ENCODE results near the gene PPM1L. TPM values are rescaled to one million over a fixed set of nuclear protein-coding genes. Genes with fewer than 3 reads are reported as not detected.
A peak's percentile ranks its signal among the peaks of the same experiment; 100 is the strongest.

The PPM1L gene
- total and polyA plus RNA-seq, 2 of the 13 experiments (the other 11 are each of a cell fraction or from before 2014, with no cell fraction given) = 0.22 to 1.4 TPM

DNA sequence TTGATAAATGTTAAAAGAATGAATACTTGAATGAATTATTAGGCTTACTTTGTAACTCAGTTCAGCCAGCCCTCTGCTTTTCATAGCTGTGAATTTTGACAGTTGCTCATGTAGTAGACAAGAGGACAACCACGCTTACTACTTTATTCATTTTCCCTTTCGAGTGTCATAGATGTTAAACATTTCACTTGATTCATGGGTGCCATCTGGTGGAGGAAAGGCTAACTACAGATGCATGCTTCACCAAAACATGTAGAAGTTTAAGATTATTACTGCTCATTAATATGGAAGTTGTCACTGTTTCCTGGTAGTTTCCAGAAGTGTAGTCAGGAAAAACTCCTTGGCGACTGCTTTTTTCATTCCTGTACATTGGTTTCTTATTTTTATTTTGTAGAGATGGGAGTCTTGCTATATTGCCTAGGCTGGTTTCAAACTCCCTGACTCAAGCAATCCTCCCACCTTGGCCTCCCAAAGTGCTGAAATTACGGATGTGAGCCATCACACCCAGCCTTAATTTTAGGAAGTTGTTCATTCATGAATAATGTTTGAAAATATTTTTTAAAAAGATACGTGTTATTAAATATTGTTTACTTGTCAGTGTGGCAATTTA, 186.0 kb downstream of the PPM1L start (continued):
- TF ChIP-seq ATF7 (IDR thresholded peaks at IDR 0.05) (no peak), ATF7 (CRISPR knock-in tag; IDR thresholded peaks at IDR 0.05) (no peak), RFXAP (CRISPR knock-in tag; IDR thresholded peaks at IDR 0.05; ENCODE audit: borderline replicate concordance) (no peak), STAG1 (CRISPR knock-in tag; IDR thresholded peaks at IDR 0.05) (peak; percentile 76)

DNA sequence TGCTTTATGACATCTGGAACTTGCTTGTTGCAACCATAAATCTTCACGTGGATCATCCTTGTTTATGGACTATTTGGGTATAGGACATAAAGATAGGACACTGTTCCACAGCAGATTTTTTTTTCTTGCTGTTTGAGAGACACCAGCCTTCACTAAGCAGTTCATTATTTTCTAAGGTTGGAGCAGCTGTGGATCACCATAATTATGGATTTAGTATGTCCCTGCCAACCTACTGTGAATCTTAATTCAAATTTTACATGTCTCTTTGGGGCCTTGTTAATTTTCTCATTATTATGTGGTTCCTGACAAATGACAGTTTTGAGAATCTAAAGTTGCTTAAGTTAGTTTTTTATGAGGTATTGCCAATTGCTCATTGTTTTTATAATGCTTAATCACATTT, 188.0 kb downstream of the PPM1L start:
- no peak overlapping the region for H3K27ac ChIP-seq (ENCODE audit: extremely low read length, insufficient read depth, low read length)
- ChIA-PET CTCF (ENCODE audit: low intra/inter-chr PET ratio, low total read pairs) (no interaction called here), POLR2A (no interaction called here)
- H3K27me3 ChIP-seq (ENCODE audit: control insufficient read depth in 1 of 2, insufficient read depth in 2 of 2, low read length in 2 of 2) = no peaks in the 10 kb centered on the region
- DNase-seq (ENCODE audit: low spot score) (no peak), FAIRE-seq (no peak), ATAC-seq (no peak)
- H3K79me2 ChIP-seq (ENCODE audit: insufficient read depth, low read length) = no peaks in the 10 kb centered on the region
- H3K4me3 ChIP-seq (replicated peaks in 1 of 3; ENCODE audit: insufficient read depth in 1 of 3, low read depth in 2 of 3, low read length in 3 of 3) = no peak overlapping the region
- H3K36me3 ChIP-seq (replicated peaks in 1 of 2; ENCODE audit: control insufficient read depth in 1 of 2, insufficient read depth in 2 of 2, low read length in 2 of 2) = no peaks in the 10 kb centered on the region
- 0% methylated on average over 1 of the region's 1 CpG for WGBS (ENCODE audit: low lambda C conversion rate)
- H3K9ac ChIP-seq (ENCODE audit: insufficient read depth, low read depth, low read length) = no peak overlapping the region
- H2AFZ ChIP-seq (ENCODE audit: low read length) = no peak overlapping the region
- intact Hi-C loops (cut with micrococcal nuclease; ENCODE audit: unreplicated experiment) (loop anchor here (5.0 kb wide), 2 partner anchors 367 to 478 kb away; no protein-coding TSS in a partner anchor), in situ Hi-C loops (cut with HindIII; ENCODE audit: extremely low pct_ligation_motif_present, low pct_unique_long_range_greater_than_20kb) (no loop called here)
- H3K4me1 ChIP-seq (ENCODE audit: insufficient read depth, low read length) = no peaks in the 10 kb centered on the region; the same call in 1 of the 2 replicates
- no TSS peak for BruUV-seq (replicated peaks)
- no peaks in the 10 kb centered on the region for H3K9me3 ChIP-seq (ENCODE audit: low read length)
- no peaks in the 10 kb centered on the region for H4K20me1 ChIP-seq (ENCODE audit: insufficient read depth, low read length)
- no peak overlapping the region for H3K4me2 ChIP-seq (ENCODE audit: low read depth, low read length)
- TF ChIP-seq, protein P1, sequence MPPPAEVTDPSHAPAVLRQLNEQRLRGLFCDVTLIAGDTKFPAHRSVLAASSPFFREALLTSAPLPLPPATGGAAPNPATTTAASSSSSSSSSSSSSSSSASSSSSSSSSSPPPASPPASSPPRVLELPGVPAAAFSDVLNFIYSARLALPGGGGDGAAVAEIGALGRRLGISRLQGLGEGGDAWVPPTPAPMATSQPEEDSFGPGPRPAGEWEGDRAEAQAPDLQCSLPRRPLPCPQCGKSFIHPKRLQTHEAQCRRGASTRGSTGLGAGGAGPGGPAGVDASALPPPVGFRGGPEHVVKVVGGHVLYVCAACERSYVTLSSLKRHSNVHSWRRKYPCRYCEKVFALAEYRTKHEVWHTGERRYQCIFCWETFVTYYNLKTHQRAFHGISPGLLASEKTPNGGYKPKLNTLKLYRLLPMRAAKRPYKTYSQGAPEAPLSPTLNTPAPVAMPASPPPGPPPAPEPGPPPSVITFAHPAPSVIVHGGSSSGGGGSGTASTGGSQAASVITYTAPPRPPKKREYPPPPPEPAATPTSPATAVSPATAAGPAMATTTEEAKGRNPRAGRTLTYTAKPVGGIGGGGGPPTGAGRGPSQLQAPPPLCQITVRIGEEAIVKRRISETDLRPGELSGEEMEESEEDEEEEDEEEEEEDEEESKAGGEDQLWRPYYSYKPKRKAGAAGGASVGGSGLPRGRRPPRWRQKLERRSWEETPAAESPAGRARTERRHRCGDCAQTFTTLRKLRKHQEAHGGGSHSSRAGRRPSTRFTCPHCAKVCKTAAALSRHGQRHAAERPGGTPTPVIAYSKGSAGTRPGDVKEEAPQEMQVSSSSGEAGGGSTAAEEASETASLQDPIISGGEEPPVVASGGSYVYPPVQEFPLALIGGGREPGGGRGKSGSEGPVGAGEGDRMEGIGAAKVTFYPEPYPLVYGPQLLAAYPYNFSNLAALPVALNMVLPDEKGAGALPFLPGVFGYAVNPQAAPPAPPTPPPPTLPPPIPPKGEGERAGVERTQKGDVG (CRISPR knock-in tag; IDR thresholded peaks at IDR 0.05; ENCODE audit: borderline replicate concordance) = no peak
- TF ChIP-seq SRSF1 (optimal IDR thresholded peaks at IDR 0.05; ENCODE audit: low read depth, low read length) (no peak), SATB2 (CRISPR knock-in tag; IDR thresholded peaks at IDR 0.05) (no peak), PAWR (CRISPR knock-in tag; IDR thresholded peaks at IDR 0.05; ENCODE audit: borderline replicate concordance) (no peak), NCOA5 (CRISPR knock-in tag; IDR thresholded peaks at IDR 0.05) (no peak)
- TF ChIP-seq, protein P2, sequence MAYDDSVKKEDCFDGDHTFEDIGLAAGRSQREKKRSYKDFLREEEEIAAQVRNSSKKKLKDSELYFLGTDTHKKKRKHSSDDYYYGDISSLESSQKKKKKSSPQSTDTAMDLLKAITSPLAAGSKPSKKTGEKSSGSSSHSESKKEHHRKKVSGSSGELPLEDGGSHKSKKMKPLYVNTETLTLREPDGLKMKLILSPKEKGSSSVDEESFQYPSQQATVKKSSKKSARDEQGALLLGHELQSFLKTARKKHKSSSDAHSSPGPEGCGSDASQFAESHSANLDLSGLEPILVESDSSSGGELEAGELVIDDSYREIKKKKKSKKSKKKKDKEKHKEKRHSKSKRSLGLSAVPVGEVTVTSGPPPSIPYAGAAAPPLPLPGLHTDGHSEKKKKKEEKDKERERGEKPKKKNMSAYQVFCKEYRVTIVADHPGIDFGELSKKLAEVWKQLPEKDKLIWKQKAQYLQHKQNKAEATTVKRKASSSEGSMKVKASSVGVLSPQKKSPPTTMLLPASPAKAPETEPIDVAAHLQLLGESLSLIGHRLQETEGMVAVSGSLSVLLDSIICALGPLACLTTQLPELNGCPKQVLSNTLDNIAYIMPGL (CRISPR knock-in tag; IDR thresholded peaks at IDR 0.05; ENCODE audit: borderline replicate concordance in 1 of 2, low read depth in 1 of 2) = no peak
- TF ChIP-seq, protein P3, sequence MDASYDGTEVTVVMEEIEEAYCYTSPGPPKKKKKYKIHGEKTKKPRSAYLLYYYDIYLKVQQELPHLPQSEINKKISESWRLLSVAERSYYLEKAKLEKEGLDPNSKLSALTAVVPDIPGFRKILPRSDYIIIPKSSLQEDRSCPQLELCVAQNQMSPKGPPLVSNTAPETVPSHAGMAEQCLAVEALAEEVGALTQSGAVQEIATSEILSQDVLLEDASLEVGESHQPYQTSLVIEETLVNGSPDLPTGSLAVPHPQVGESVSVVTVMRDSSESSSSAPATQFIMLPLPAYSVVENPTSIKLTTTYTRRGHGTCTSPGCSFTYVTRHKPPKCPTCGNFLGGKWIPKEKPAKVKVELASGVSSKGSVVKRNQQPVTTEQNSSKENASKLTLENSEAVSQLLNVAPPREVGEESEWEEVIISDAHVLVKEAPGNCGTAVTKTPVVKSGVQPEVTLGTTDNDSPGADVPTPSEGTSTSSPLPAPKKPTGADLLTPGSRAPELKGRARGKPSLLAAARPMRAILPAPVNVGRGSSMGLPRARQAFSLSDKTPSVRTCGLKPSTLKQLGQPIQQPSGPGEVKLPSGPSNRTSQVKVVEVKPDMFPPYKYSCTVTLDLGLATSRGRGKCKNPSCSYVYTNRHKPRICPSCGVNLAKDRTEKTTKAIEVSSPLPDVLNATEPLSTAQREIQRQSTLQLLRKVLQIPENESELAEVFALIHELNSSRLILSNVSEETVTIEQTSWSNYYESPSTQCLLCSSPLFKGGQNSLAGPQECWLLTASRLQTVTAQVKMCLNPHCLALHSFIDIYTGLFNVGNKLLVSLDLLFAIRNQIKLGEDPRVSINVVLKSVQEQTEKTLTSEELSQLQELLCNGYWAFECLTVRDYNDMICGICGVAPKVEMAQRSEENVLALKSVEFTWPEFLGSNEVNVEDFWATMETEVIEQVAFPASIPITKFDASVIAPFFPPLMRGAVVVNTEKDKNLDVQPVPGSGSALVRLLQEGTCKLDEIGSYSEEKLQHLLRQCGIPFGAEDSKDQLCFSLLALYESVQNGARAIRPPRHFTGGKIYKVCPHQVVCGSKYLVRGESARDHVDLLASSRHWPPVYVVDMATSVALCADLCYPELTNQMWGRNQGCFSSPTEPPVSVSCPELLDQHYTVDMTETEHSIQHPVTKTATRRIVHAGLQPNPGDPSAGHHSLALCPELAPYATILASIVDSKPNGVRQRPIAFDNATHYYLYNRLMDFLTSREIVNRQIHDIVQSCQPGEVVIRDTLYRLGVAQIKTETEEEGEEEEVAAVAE (CRISPR knock-in tag; IDR thresholded peaks at IDR 0.05; ENCODE audit: borderline replicate concordance) = no peak

Data from HepG2 (cell line).